ENCODE data around the gene CUL9. TPM values are rescaled to one million over a fixed set of nuclear protein-coding genes. Genes with fewer than 3 reads are reported as not detected.
A peak's percentile ranks its signal among the peaks of the same experiment; 100 is the strongest.

The CUL9 gene
- total RNA-seq, 1 donor from 2014 or later = 51.6 TPM

DNA sequence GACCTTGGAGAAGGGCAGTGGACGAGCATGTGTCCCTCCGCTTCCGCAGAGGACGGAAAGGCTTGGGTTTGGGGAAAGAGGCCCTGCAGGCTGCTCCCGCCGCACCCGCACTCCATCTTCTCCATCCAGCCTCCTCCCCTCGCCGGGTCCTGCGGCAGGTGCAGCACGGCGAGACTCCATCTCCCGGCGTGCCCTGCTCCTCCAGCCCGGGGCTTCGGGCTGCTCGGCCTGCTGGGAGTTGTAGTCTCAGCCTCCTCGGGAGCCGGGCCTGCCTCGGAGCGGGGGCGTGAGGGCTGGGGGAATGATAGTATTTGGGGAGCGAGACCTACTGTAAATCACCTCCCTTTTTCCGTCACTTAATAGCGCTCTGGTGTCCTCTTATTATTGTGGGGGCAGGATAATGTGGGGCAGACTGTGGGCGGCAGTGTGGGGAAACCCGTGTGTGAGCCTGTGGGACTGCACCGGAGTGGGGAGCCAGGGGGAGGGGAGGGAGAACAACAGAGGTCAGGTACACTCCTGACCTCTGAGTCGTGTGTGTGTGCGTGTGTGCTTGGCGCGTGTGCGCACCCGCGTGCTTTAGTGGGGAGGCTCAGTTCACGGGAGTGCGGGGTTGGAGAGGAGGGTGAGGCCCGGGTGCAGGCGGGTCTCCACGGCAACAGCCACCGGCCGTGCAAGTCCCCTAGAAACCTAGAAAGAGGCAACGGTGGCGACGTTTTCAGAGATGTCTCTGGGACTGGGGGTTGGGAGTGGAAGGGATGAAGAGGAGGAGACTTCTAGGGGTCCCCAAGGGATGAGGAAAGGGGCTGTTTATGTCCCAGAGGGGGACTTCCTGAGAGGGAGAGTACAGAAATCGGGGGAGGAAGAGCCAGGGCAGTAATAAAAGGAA lies 65.4 kb downstream of the CUL9 start:
- H3K27ac Mint-ChIP-seq (ENCODE audit: unreplicated experiment) = peak overlapping the region; percentile 39
- H3K9me3 Mint-ChIP-seq (ENCODE audit: unreplicated experiment) = peaks cover 10% of the 10 kb centered on the region
- peak; percentile 88 for DNase-seq
- TF ChIP-seq, protein P1, sequence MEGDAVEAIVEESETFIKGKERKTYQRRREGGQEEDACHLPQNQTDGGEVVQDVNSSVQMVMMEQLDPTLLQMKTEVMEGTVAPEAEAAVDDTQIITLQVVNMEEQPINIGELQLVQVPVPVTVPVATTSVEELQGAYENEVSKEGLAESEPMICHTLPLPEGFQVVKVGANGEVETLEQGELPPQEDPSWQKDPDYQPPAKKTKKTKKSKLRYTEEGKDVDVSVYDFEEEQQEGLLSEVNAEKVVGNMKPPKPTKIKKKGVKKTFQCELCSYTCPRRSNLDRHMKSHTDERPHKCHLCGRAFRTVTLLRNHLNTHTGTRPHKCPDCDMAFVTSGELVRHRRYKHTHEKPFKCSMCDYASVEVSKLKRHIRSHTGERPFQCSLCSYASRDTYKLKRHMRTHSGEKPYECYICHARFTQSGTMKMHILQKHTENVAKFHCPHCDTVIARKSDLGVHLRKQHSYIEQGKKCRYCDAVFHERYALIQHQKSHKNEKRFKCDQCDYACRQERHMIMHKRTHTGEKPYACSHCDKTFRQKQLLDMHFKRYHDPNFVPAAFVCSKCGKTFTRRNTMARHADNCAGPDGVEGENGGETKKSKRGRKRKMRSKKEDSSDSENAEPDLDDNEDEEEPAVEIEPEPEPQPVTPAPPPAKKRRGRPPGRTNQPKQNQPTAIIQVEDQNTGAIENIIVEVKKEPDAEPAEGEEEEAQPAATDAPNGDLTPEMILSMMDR (IDR thresholded peaks at IDR 0.05; ENCODE audit: partially characterized antibody, unreplicated experiment) = no peak
- H3K36me3 Mint-ChIP-seq (ENCODE audit: unreplicated experiment) = no peaks in the 10 kb centered on the region
- peaks cover 17% of the 10 kb centered on the region for H3K4me1 Mint-ChIP-seq (ENCODE audit: low read depth, unreplicated experiment)
- H3K4me3 Mint-ChIP-seq (ENCODE audit: unreplicated experiment) = peak overlapping the region; percentile 92
- H3K27me3 Mint-ChIP-seq (ENCODE audit: unreplicated experiment) = peaks cover 15% of the 10 kb centered on the region

DNA sequence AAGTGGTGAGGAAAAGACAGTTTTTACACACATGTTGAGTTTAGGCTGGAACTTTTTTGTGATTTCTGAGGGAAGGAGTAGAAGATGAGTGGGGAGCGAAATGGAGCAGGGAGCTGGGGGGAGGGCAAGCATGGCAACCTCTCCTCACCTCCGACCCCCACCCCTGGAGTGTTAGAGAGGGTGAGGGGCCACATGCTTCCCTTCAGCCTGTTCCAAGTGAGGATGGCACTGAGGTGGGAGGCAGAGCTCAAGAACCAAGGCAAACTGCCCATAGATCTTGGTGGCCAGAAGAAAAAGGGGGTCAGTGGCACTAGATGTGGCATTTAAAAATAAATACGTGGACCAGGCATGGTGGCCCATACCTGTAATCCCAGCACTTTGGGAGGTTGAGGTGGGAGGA lies 66.1 kb downstream of the CUL9 start:
- TF ChIP-seq, protein P1 (IDR thresholded peaks at IDR 0.05; ENCODE audit: partially characterized antibody, unreplicated experiment) = no peak
- peaks cover 17% of the 10 kb centered on the region for H3K4me1 Mint-ChIP-seq (ENCODE audit: low read depth, unreplicated experiment)

DNA sequence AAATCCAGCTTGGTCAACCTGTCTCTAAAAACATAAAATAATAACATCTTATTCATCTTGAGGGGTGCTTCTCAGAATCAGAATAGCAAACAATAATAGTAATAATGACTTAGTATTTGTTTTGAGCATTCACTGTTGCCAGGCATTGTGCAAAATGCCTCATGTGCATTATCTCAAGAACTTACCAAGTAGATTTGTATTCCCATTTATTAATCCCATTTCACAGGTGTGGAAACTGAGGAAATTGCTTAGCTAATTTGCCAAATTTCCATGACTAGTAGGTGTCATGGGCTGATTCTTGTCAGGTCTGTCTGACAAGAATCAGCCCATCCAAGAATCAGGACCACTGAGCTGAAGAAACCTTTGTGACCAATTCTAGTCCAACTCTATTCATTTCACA lies 66.8 kb downstream of the CUL9 start:
- Mint-ChIP-seq H3K36me3 (ENCODE audit: unreplicated experiment) (no peaks in the 10 kb centered on the region), H3K27me3 (ENCODE audit: unreplicated experiment) (peaks cover 19% of the 10 kb centered on the region), H3K4me3 (ENCODE audit: unreplicated experiment) (no peak overlapping the region), H3K4me1 (ENCODE audit: low read depth, unreplicated experiment) (peaks cover 17% of the 10 kb centered on the region), H3K27ac (ENCODE audit: unreplicated experiment) (no peak overlapping the region), H3K9me3 (ENCODE audit: unreplicated experiment) (peaks cover 12% of the 10 kb centered on the region)
- DNase-seq = no peak
- TF ChIP-seq, protein P1 (IDR thresholded peaks at IDR 0.05; ENCODE audit: partially characterized antibody, unreplicated experiment) = no peak

More for the DNA sequence above, 66.1 kb downstream of the CUL9 start:
- no peaks in the 10 kb centered on the region for H3K36me3 Mint-ChIP-seq (ENCODE audit: unreplicated experiment)
- DNase-seq = no peak
- no peak overlapping the region for H3K27ac Mint-ChIP-seq (ENCODE audit: unreplicated experiment)
- peaks cover 19% of the 10 kb centered on the region for H3K27me3 Mint-ChIP-seq (ENCODE audit: unreplicated experiment)
- peak overlapping the region; percentile 92 for H3K4me3 Mint-ChIP-seq (ENCODE audit: unreplicated experiment)
- peaks cover 12% of the 10 kb centered on the region for H3K9me3 Mint-ChIP-seq (ENCODE audit: unreplicated experiment)

DNA sequence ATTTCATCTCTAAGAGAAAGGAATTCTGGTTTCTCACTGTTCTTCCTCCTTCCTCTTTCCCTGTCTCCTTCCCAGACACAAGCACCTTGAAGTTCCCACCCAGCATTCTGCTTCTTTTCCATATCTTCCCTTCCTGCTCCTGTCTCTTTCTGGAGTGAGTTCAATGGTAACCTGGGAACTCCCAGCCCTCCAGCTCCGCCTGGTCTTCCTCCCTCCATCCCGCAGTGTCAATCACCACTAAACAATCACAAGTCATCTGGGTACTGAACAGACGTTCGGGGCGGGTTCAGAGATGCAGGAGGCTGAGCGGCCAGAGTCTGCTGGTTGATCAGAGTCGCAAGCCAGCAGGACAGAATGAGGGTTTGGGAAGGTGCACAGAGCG lies 69.0 kb downstream of the CUL9 start:
- TF ChIP-seq, protein P1 (IDR thresholded peaks at IDR 0.05; ENCODE audit: partially characterized antibody, unreplicated experiment) = no peak
- peak overlapping the region; percentile 90 for H3K27ac Mint-ChIP-seq (ENCODE audit: unreplicated experiment)
- peak overlapping the region; percentile 82 for H3K4me3 Mint-ChIP-seq (ENCODE audit: unreplicated experiment)
- peaks cover 19% of the 10 kb centered on the region for H3K4me1 Mint-ChIP-seq (ENCODE audit: low read depth, unreplicated experiment)
- peaks cover 6% of the 10 kb centered on the region for H3K36me3 Mint-ChIP-seq (ENCODE audit: unreplicated experiment)
- H3K27me3 Mint-ChIP-seq (ENCODE audit: unreplicated experiment) = peaks cover 21% of the 10 kb centered on the region
- peaks cover 16% of the 10 kb centered on the region for H3K9me3 Mint-ChIP-seq (ENCODE audit: unreplicated experiment)
- peak; percentile 67 for DNase-seq

DNA sequence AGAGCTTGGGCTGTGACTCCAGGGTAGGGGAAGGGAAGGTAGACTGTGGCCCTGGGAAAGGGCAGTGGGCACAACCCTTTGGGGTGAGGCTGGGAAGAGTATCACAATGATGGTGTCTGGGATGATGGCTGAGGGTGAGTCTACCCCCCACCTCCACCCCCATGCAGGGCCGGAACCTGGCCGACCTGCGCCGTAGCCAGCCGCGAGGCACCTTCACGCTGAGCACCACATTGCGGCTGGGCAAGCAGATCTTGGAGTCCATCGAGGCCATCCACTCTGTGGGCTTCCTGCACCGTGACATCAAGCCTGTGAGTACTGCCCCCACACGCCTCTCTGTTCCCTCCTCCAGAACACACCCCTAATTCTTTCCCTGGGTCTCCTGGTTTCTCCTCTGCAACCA lies 71.4 kb downstream of the CUL9 start:
- Mint-ChIP-seq H3K9me3 (ENCODE audit: unreplicated experiment) (peaks cover 18% of the 10 kb centered on the region), H3K4me3 (ENCODE audit: unreplicated experiment) (no peak overlapping the region), H3K27me3 (ENCODE audit: unreplicated experiment) (peaks cover 16% of the 10 kb centered on the region), H3K36me3 (ENCODE audit: unreplicated experiment) (peaks cover 13% of the 10 kb centered on the region), H3K4me1 (ENCODE audit: low read depth, unreplicated experiment) (peaks cover 17% of the 10 kb centered on the region), H3K27ac (ENCODE audit: unreplicated experiment) (no peak overlapping the region)
- TF ChIP-seq, protein P1 (IDR thresholded peaks at IDR 0.05; ENCODE audit: partially characterized antibody, unreplicated experiment) = no peak
- DNase-seq = no peak
